ENCODE measurements around the gene CNPPD1.

The CNPPD1 gene

DNA sequence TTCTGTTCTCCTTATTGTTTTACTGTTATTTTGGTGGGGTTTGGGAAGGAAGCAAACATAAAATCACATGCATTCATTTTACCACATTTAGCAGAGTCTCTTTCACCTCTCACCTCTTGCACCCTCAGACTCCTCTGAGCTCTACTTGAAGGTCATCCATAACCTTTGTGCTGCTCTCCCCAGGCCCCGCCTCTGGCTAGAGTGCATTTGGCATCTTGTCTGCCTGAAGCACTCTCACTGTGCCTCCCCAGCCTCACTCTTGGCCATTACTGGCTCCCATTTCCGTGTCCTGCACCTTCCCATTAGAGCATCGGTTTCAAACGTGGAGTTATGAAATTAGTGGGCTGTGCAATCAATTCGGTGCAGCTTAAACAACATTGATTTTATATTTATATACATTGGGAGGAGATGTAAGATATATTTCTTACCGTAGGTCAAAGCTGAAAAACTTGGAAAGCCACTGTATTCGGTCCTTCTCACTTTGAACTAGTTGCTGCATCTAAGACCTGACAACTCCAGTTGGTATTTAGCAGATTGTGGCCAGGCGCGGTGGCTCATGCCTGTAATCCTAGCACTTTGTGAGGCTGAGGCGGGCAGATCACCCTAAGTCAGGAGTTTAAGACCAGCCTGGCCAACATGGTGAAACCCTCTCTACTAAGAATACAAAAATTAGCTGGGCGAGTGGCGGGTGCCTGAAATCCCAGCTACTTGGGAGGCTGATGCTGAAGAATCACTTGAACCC is 22.9 kb upstream of the CNPPD1 start:
- TF ChIP-seq, protein P1, sequence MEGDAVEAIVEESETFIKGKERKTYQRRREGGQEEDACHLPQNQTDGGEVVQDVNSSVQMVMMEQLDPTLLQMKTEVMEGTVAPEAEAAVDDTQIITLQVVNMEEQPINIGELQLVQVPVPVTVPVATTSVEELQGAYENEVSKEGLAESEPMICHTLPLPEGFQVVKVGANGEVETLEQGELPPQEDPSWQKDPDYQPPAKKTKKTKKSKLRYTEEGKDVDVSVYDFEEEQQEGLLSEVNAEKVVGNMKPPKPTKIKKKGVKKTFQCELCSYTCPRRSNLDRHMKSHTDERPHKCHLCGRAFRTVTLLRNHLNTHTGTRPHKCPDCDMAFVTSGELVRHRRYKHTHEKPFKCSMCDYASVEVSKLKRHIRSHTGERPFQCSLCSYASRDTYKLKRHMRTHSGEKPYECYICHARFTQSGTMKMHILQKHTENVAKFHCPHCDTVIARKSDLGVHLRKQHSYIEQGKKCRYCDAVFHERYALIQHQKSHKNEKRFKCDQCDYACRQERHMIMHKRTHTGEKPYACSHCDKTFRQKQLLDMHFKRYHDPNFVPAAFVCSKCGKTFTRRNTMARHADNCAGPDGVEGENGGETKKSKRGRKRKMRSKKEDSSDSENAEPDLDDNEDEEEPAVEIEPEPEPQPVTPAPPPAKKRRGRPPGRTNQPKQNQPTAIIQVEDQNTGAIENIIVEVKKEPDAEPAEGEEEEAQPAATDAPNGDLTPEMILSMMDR (IDR thresholded peaks at IDR 0.05; ENCODE audit: insufficient read depth, low read depth, low read length, missing control alignments), result no peak
- no peak for DNase-seq (ENCODE audit: low read depth)
- H3K4me3 ChIP-seq (ENCODE audit: low read length), result no peak overlapping the region

DNA sequence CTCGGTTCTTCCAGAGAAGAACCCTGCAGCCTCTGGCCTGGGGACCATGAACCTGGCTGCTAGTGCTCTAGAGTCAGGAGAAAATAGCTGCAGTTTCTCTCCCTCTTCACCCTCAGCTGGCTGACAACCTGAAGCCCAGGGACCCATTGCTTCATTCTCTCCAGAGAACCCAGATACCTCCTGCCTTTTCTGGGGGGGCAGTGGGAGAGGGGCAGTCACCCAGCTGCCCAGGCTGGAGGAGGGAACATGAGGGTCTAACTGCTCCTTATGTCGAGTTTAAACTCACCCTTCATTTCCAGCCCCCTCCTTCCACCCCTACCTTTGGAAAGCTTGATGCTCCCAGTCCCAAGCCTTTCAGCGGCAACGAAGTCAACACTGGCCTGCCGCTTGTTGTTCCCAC is 22.2 kb upstream of the CNPPD1 start:
- TF ChIP-seq, protein P1 (IDR thresholded peaks at IDR 0.05; ENCODE audit: insufficient read depth, low read depth, low read length, missing control alignments), result no peak
- DNase-seq (ENCODE audit: low read depth), result no peak
- H3K4me3 ChIP-seq (ENCODE audit: low read length), result no peak overlapping the region

DNA sequence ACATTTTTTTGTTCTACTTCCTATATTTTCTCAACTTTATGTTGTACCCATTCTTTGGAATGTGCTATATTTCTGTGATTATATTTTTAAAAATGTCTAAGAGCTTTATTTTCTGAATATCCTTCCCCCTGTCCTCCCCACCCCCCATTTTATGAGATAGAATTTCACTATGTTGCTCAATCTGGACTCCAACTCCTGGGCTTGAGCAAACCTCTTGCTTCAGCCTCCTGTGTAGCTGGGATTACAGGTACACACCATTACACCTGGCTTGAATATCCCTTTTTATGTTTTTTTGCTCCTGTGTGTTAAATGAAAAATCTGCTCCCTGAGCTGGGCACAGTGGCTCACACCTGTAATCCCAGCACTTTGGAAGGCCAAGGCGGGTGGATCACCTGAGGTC is 20.7 kb upstream of the CNPPD1 start:
- H3K4me3 ChIP-seq (ENCODE audit: low read length), result no peak overlapping the region
- TF ChIP-seq, protein P1 (IDR thresholded peaks at IDR 0.05; ENCODE audit: insufficient read depth, low read depth, low read length, missing control alignments), result no peak
- DNase-seq (ENCODE audit: low read depth), result no peak

DNA sequence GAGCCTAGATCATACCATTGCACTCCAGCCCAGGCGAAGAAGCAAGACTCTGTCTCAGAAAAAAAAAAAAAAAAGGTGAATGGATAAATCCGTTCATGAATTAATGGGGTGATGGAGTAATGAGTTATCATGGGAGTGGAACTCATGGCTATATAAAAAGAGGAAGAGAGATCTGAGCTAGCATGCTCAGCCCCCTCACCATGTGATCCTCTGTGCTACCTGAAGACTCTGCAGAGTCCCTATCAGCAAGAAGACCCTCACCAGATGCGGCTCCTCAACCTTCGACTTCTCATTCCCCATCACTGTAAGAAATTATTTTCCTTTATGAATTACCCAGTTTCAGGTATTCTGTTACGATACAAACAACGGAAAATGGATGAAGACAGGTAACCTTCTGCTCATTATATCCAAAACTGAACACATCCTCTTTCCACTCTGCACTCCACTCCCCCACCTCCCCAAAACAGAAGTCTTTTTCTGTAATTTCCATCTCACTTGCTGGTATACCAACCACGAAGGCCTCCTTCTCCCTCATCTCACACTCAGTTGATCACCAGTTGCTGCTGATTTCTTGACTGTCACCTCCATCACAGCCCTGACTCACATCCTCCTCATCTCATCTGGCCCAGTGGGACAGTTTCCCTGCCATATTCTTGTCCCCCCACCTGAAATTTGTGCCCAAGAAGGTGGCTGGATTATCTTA is 10.2 kb upstream of the CNPPD1 start:
- no peak overlapping the region for H3K4me3 ChIP-seq (ENCODE audit: low read length)
- TF ChIP-seq, protein P1 (IDR thresholded peaks at IDR 0.05; ENCODE audit: insufficient read depth, low read depth, low read length, missing control alignments), result no peak
- no peak for DNase-seq (ENCODE audit: low read depth)

DNA sequence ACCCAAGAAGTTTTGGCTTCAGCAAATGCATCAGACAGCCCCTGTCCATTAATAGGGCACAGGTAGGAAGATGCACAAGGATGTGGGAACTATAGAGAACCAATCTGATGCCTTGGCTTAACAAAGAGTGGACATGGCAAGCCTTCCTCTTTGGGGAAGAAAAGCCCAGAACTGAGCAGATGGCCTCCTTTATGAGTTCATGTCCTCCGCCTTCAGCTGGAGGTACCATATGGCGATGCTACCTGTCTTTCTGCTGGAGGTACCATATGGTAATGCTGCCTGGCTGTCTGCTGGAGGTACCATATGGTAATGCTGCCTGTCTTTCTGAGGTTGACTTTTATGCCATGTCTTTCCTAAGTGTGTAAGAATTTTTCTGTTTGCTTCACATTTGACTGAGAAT is 7.4 kb upstream of the CNPPD1 start:
- H3K4me3 ChIP-seq (ENCODE audit: low read length), result no peak overlapping the region
- TF ChIP-seq, protein P1 (IDR thresholded peaks at IDR 0.05; ENCODE audit: insufficient read depth, low read depth, low read length, missing control alignments), result no peak
- no peak for DNase-seq (ENCODE audit: low read depth)

DNA sequence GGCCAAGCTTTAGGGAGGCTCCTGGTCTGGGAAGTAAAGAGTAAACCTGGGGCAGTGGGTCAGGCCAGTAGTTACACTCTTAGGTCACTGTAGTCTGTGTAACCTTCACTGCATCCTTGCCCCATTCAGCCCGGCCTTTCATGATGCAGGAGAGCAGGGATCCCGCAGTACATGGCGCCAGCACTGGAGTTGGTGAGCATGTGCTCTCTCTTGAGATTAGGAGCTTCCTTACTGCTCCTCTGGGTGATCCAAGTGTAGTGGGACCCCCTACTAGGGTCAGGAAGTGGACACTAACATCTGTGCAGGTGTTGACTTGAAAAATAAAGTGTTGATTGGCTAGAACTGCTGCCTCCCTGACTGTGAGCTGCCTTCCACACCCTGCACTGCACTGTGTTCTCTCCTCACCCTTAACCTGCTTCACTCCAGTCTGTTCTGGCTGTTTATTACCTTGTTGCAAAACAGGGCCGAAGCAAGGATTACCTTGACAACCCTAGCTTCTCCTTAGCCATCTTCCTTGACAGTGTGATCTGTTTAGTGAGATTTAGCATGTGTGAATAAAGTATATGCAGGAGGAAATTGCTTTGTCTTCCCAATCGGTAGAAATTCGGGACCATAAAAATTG is 6.5 kb upstream of the CNPPD1 start:
- no peak overlapping the region for H3K4me3 ChIP-seq (ENCODE audit: low read length)
- DNase-seq (ENCODE audit: low read depth), result no peak
- TF ChIP-seq, protein P1 (IDR thresholded peaks at IDR 0.05; ENCODE audit: insufficient read depth, low read depth, low read length, missing control alignments), result no peak
